ENCODE data around the gene PBX3.

PBX3 gene

GRCh38 chr9:125998837-125999503 lies 251.8 kb downstream of the PBX3 start:
- DNase-seq (ENCODE audit: low spot score) = no peak

DNA sequence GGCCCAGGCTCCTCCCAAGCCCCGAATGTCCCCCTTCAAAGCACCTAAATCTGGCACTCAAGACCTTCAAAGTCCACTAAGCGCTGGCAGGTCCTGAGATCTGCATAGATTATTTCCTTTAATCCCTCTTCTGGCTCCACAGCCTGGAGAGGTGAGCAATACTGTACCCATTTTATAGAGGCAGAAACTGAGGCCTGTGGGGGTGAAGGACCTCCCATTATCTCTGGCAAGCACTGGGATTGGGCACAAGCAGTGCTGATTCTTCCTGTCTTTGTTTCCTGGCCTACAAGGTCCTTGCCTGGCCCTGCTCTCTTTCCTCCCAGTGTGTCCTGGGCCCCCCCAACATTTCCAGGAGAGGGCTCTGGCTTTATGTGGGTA lies 252.3 kb downstream of the PBX3 start:
- no peak for DNase-seq (ENCODE audit: low spot score)

GRCh38 chr9:126000256-126000655 lies 253.1 kb downstream of the PBX3 start:
- DNase-seq (ENCODE audit: low spot score) = no peak

GRCh38 chr9:126000731-126001580 lies 253.8 kb downstream of the PBX3 start:
- no peak for DNase-seq (ENCODE audit: low spot score)

GRCh38 chr9:126001581-126002225 lies 254.5 kb downstream of the PBX3 start:
- DNase-seq (ENCODE audit: low spot score) = no peak

- no peak for DNase-seq (ENCODE audit: low spot score)
These were observed 255.5 kb downstream of the PBX3 start for GRCh38 chr9:126002476-126003350.

DNA sequence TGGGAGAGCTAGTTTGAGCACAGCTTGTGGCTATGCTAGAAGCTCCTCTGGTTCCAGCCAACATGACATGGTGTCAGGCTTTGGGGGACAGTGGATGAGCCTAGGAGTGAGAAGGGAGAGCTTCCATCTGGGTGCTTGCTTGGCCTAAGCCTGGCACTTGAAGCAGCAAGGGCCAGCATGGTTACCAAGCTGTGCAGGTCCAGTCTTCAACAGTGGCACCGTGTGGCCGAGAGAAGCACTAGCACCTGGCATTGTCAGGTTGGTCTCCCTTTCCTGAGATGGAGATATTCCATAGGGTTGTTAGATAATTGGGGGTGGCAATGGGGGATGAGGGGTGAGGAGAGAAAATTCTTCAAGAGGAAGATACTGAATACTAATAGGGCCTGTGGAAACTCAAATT lies 261.9 kb downstream of the PBX3 start:
- no peak for DNase-seq (ENCODE audit: low spot score)

GRCh38 chr9:126014726-126015125 lies 267.6 kb downstream of the PBX3 start:
- DNase-seq (ENCODE audit: low spot score) = no peak

DNA sequence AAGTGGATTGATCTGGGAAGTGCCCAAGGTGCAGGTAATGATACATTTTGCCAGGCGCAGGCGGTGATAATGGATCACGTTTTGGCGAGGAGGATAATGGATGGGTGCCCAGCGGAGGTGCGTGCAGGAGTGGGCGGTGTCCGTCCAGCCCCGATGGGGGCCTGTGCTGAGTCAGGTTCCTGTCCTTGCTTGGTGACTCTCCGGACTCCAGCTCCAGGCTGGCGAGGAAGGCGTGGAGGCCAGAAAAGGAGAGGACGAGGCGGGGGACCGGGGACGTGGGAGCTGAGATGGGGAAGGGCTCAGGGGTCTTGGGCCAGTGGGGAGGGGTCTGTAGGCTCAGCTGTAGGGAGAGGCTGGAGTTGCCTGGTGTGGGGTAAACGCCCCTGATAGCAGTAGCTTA lies 268.3 kb downstream of the PBX3 start:
- DNase-seq (ENCODE audit: low spot score) = no peak

DNA sequence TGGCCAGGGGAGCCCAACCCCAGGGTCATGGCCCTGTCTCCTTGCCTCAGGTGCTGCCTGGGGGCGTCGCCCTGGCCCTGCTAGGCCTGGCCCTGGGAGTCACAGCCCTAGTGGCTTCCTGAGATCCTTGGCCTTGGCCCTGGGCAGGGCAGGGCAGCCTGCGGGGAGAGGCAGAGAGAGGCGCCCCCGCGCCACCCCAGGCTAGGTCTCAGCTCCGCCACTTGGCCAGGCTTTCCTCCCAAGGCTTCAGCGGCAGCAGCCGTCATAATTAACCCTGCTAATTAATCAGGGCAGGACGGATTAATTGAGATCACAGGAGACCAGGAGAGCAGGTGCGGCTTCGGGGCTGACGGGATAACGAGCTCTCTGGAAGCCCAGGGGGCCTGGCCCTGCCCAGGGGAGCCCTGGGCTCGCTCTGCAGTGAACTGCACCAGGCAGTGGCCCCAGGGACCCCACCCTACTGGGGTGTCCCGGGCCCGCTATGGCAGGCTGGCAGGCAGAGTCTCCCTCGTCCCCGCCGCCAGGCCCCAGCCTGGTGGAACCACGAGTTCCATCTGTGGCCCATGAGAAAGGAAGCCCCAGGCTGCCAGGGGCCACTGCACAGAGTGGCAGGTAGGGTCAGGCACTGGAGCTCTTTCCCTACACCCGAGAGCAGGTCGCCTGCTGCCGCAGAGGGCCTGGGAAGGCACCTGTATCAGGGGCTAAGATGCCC lies 269.6 kb downstream of the PBX3 start:
- no peak for DNase-seq (ENCODE audit: low spot score)
